Measurements from ENCODE around the gene MAP3K12.

DNA sequence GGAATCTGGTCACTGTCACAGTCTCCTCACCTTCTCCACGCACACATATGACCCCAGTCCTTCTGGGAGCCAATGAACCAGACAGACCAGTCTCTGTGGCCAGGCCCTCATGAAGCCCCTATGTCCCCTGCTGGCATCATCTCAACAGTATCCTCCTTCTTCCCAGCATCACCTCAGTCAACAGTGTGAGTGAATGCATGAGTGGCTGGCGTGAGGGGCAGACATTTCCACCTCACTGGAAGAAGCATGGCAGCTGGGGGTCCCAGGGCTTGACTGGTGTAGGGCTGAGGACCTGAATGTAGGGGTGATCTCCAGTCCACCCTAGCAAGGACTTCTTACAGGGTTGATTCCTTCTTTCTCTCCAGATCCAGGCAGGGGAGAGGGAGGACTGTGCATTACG, 1.8 kb downstream of the MAP3K12 start:
- TF ChIP-seq, protein P1, sequence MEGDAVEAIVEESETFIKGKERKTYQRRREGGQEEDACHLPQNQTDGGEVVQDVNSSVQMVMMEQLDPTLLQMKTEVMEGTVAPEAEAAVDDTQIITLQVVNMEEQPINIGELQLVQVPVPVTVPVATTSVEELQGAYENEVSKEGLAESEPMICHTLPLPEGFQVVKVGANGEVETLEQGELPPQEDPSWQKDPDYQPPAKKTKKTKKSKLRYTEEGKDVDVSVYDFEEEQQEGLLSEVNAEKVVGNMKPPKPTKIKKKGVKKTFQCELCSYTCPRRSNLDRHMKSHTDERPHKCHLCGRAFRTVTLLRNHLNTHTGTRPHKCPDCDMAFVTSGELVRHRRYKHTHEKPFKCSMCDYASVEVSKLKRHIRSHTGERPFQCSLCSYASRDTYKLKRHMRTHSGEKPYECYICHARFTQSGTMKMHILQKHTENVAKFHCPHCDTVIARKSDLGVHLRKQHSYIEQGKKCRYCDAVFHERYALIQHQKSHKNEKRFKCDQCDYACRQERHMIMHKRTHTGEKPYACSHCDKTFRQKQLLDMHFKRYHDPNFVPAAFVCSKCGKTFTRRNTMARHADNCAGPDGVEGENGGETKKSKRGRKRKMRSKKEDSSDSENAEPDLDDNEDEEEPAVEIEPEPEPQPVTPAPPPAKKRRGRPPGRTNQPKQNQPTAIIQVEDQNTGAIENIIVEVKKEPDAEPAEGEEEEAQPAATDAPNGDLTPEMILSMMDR (conservative IDR thresholded peaks at IDR 0.05; ENCODE audit: low read depth in 2 of 2), result no peak
- no peak for TF ChIP-seq ZNF114 (CRISPR knock-in tag; IDR thresholded peaks at IDR 0.05)
- TF ChIP-seq EZH2 (IDR thresholded peaks at IDR 0.05; ENCODE audit: low read depth, unreplicated experiment), result no peak

Measured in GM23338 (cell line).